A549 (cell line): ENCODE data around the gene SHCBP1L. TPM values are rescaled to one million over a fixed set of nuclear protein-coding genes. Genes with fewer than 3 reads are reported as not detected.
A peak's percentile ranks its signal among the peaks of the same experiment; 100 is the strongest.

Experiments used
- ATAC-seq, 2 experiments: fragments of 200-7000 bp in 1 of 2; fragments of >200 bp in 1 of 2; cut with Nextera tagmentation in 1 of 2; cut with Tn5 transposase in 1 of 2; 3 replicates each; pipeline versions ENCODE4 v1.8.0 to v1.9.1; 2018 to 2020; ENCODE audit warnings: mild to moderate bottlenecking in 1 of 2, moderate library complexity in 1 of 2
- CTCF ChIA-PET: fragments of 300-600 bp; sonication (Branson Sonifier 250); formaldehyde crosslinking; extraction: SDS; loops from one replicate; lab custom pipeline; 2021; ENCODE audit warnings: antibody characterized with exemption, inconsistent platforms; lab: Yijun Ruan, JAX
- POLR2A ChIA-PET: fragments of 350-600 bp; formaldehyde crosslinking; extraction: SDS; loops from one replicate; lab custom pipeline; 2021; ENCODE audit warnings: antibody characterized with exemption, inconsistent platforms; lab: Yijun Ruan, JAX
- DNase-seq, 2 experiments: peaks; one replicate each; pipeline versions ENCODE4 v3.0.0 to v3.0.0-alpha.2; 2011 to 2016; ENCODE audit warnings: low read depth in 1 of 2, low spot score in 1 of 2
- FAIRE-seq: peaks from 2 replicates; lab custom pipeline; 2011; peaks lifted over from hg19 to GRCh38; lab: Jason Lieb, UNC
- H3K27ac ChIP-seq, 2 experiments: fragments of >200 bp; sonication (Bioruptor Twin); formaldehyde crosslinking; 3 replicates each; pipeline ENCODE4 v1.5.1; 2016 to 2017
- H3K4me1 ChIP-seq: fragments of >200 bp; sonication (Bioruptor Twin); formaldehyde crosslinking; 3 replicates; pipeline ENCODE4 v1.6.1; 2016
- H3K4me2 ChIP-seq: fragments of >200 bp; sonication (Bioruptor Twin); formaldehyde crosslinking; 3 replicates; pipeline ENCODE4 v1.6.1; 2016
- H3K4me3 ChIP-seq: fragments of >200 bp; sonication (Bioruptor Twin); formaldehyde crosslinking; 3 replicates; pipeline ENCODE4 v1.5.1; 2016
- H3K9me3 ChIP-seq: fragments of >200 bp; sonication (Bioruptor Twin); formaldehyde crosslinking; 3 replicates; pipeline ENCODE4 v1.6.1; 2016
- CBX2 ChIP-seq: fragments of 200-600 bp; sonication (generic); IDR thresholded peaks from 2 replicates; pipeline ENCODE4 v1.6.1; 2016; ENCODE audit warnings: low read depth, mild to moderate bottlenecking, borderline replicate concordance
- CTCF ChIP-seq: fragments of >200 bp; sonication (Bioruptor Twin); formaldehyde crosslinking; IDR thresholded peaks from 3 replicates; pipeline ENCODE4 v1.5.1; 2016
- EP300 ChIP-seq, 2 experiments: fragments of >200 bp; sonication (Bioruptor Twin); formaldehyde crosslinking; IDR thresholded peaks; 2 replicates in 1 of 2; 3 replicates in 1 of 2; pipeline ENCODE4 v1.6.1; 2016 to 2017
- FOSB ChIP-seq: fragments of 250-450 bp; sonication (Bioruptor Pico); IDR thresholded peaks from 2 replicates; pipeline ENCODE4 v1.5.0; 2020; ENCODE audit warnings: mild to moderate bottlenecking, moderate library complexity
- HMGXB4 ChIP-seq: fragments of 250-450 bp; sonication (Bioruptor Pico); IDR thresholded peaks from 2 replicates; pipeline ENCODE4 v1.5.0; 2021; ENCODE audit warnings: mild to moderate bottlenecking, moderate library complexity, borderline replicate concordance
- JUNB ChIP-seq: fragments of >200 bp; sonication (Bioruptor Twin); formaldehyde crosslinking; IDR thresholded peaks from 2 replicates; pipeline ENCODE4 v1.6.1; 2016
- KDM1A ChIP-seq: fragments of 200-600 bp; sonication (generic); IDR thresholded peaks from 2 replicates; pipeline ENCODE4 v1.6.1; 2016; ENCODE audit warnings: low read depth, mild to moderate bottlenecking
- KDM5A ChIP-seq: fragments of 200-600 bp; sonication (generic); IDR thresholded peaks from 2 replicates; pipeline ENCODE4 v1.6.1; 2016; ENCODE audit warnings: antibody characterized with exemption, mild to moderate bottlenecking
- MAFK ChIP-seq: fragments of 450-650 bp; IDR thresholded peaks from 2 replicates; pipeline ENCODE4 v1.6.1; 2014; ENCODE audit not compliant: partially characterized antibody
- MAX ChIP-seq: IDR thresholded peaks from 2 replicates; pipeline ENCODE4 v1.6.1; 2012
- MAZ ChIP-seq: fragments of 150-350 bp; IDR thresholded peaks from 2 replicates; pipeline ENCODE4 v1.6.1; 2014; ENCODE audit warnings: antibody characterized with exemption, low read depth, low read length, borderline replicate concordance
- MYC ChIP-seq: IDR thresholded peaks from 2 replicates; pipeline ENCODE4 v1.6.1; 2012; ENCODE audit warnings: mild to moderate bottlenecking, inconsistent platforms, low read length, improper control_type of control experiment, borderline replicate concordance
- NPAS2 ChIP-seq: fragments of 250-450 bp; sonication (Bioruptor Pico); IDR thresholded peaks from 2 replicates; pipeline ENCODE4 v1.8.0; 2022; ENCODE audit warnings: mild to moderate bottlenecking, moderate library complexity, borderline replicate concordance
- PBX3 ChIP-seq: IDR thresholded peaks from 2 replicates; pipeline ENCODE4 v1.6.1; 2012
- PHF8 ChIP-seq: fragments of 200-600 bp; sonication (generic); IDR thresholded peaks from 2 replicates; pipeline ENCODE4 v1.6.1; 2016; ENCODE audit warnings: low read depth, mild to moderate bottlenecking, antibody characterized with exemption, moderate library complexity, borderline replicate concordance
- POLR2A ChIP-seq: IDR thresholded peaks from 2 replicates; pipeline ENCODE4 v1.6.1; 2012; ENCODE audit warnings: mild to moderate bottlenecking, low read length
- POLR2AphosphoS2 ChIP-seq: conservative IDR thresholded peaks from 2 replicates; pipeline ENCODE4 v1.6.1; 2012; ENCODE audit warnings: low read length, improper control_type of control experiment, inconsistent platforms
- RARB ChIP-seq: fragments of 250-450 bp; sonication (Bioruptor Pico); IDR thresholded peaks from 2 replicates; pipeline ENCODE4 v1.8.0; 2021; ENCODE audit warnings: mild to moderate bottlenecking, moderate library complexity
- RCOR1 ChIP-seq: fragments of 150-350 bp; IDR thresholded peaks from 2 replicates; pipeline ENCODE4 v1.6.1; 2014; ENCODE audit warnings: antibody characterized with exemption, low read length, low read depth
- RFX5 ChIP-seq: fragments of 450-650 bp; IDR thresholded peaks from 2 replicates; pipeline ENCODE4 v1.7.1; 2014; ENCODE audit warnings: antibody characterized with exemption, mild to moderate bottlenecking, moderate library complexity
- SMC3 ChIP-seq: fragments of >200 bp; sonication (Bioruptor Twin); formaldehyde crosslinking; IDR thresholded peaks from 3 replicates; pipeline ENCODE4 v1.6.1; 2018; ENCODE audit warnings: inconsistent platforms
- whole genome bisulfite sequencing: methylation state at CpG from one replicate; pipeline ENCODE4 v1.1.6; 2017; ENCODE audit errors: missing lambda C conversion rate; 5-methylcytosine and 5-hydroxymethylcytosine counted together
- polyA plus RNA-seq, 4 experiments: library from polyadenylated mRNA; depleted of rRNA in 3 of 4; stranded (reverse); fragments of >200 nt; fragmentation: RNase III in 1 of 4; extraction: RNeasy Plus Mini Kit Qiagen cat#74134 plus additional on column Dnase treatment in 1 of 4; gene quantifications; 2 replicates in 3 of 4; 3 replicates in 1 of 4; pipeline ENCODE4 v1.2.3, GENCODE V29; 2011 to 2017
- small RNA-seq, 6 experiments: library from RNA; depleted of rRNA; stranded (forward); fragments of <200 nt; gene quantifications; one replicate each; pipeline ENCODE3, GENCODE V24; 2012

The SHCBP1L gene
- polyA plus RNA-seq, 2 of the 4 experiments (the other 2 are of a cell fraction) = not detected

GRCh38 chr1:182851825-182852224 lies 101.1 kb downstream of the SHCBP1L start:
- ATAC-seq (no peak), FAIRE-seq (no peak), DNase-seq (no peak)
- H3K9me3 ChIP-seq = no peaks in the 10 kb centered on the region
- 84% methylated on average over 1 of the region's 1 CpG for WGBS
- TF ChIP-seq POLR2AphosphoS2 (0 out of 2 replicates have a peak, but pooled peaks have one; percentile 40), PHF8 (no peak)
- H3K4me3 ChIP-seq = no peak overlapping the region
- no peaks in the 10 kb centered on the region for H3K4me1 ChIP-seq
- H3K27ac ChIP-seq = no peak overlapping the region
- H3K4me2 ChIP-seq = no peak overlapping the region
- POLR2A ChIA-PET = no interaction called here
- CTCF ChIA-PET = no interaction called here

- DNase-seq (no peak), ATAC-seq (no peak), FAIRE-seq (no peak)
- ChIA-PET POLR2A (no interaction called here), CTCF (no interaction called here)
- WGBS = 91% methylated on average over 4 of the region's 4 CpGs
- Histone ChIP-seq H3K4me1 (no peaks in the 10 kb centered on the region), H3K4me3 (no peak overlapping the region), H3K4me2 (no peak overlapping the region), H3K9me3 (no peaks in the 10 kb centered on the region), H3K27ac (no peak overlapping the region)
- no peak for TF ChIP-seq MAFK
- TF ChIP-seq RFX5 = no peak
- TF ChIP-seq MAZ = no peak
- TF ChIP-seq FOSB = no peak
- no peak for TF ChIP-seq HMGXB4
- TF ChIP-seq SMC3 = no peak
- TF ChIP-seq JUNB = no peak
- no peak for TF ChIP-seq KDM1A
- no peak for TF ChIP-seq RARB (CRISPR knock-in tag)
- no peak for TF ChIP-seq PBX3
- no peak for TF ChIP-seq MYC
- no peak for TF ChIP-seq KDM5A
- no peak for TF ChIP-seq CBX2
- TF ChIP-seq EP300 (IDR thresholded peaks at IDR 0.05) = no peak
- TF ChIP-seq POLR2A = no peak
- TF ChIP-seq CTCF = no peak
- TF ChIP-seq MAX = no peak
- no peak for TF ChIP-seq RCOR1
- TF ChIP-seq NPAS2 (CRISPR knock-in tag) = no peak
These were observed 102.6 kb downstream of the SHCBP1L start for GRCh38 chr1:182850319-182850718.

Small RNAs within 50 kb of the gene (small RNA-seq; reads per million reads assigned to genes)
- 0 reads per million in 6 experiments for gene HMGN1P4
- 0 reads per million in 6 experiments for gene RNU6-41P

Other genes with a start within 250 kb of the SHCBP1L start
- 1.0 and 1.3 TPM in 2 replicates for gene NPL, start 163.4 kb downstream of the SHCBP1L start, polyA plus RNA-seq (2011; rRNA removed)
- gene NPL, start 163.4 kb downstream of the SHCBP1L start, polyA plus RNA-seq (2017; fragmentation: RNase III; extraction: RNeasy Plus Mini Kit Qiagen cat#74134 plus additional on column Dnase treatment) = 0.66 to 0.80 TPM (median 0.70 TPM) in 3 replicates
- gene DHX9, start 113.8 kb downstream of the SHCBP1L start, polyA plus RNA-seq (2011; rRNA removed) = 222 and 247 TPM in 2 replicates
- gene DHX9, start 113.8 kb downstream of the SHCBP1L start, polyA plus RNA-seq (2017; fragmentation: RNase III; extraction: RNeasy Plus Mini Kit Qiagen cat#74134 plus additional on column Dnase treatment) = 194 to 206 TPM (median 205 TPM) in 3 replicates
- 139 and 152 TPM in 2 replicates for gene LAMC1, start 70.3 kb upstream of the SHCBP1L start, polyA plus RNA-seq (2011; rRNA removed)
- gene LAMC1, start 70.3 kb upstream of the SHCBP1L start, polyA plus RNA-seq (2017; fragmentation: RNase III; extraction: RNeasy Plus Mini Kit Qiagen cat#74134 plus additional on column Dnase treatment) = 85.8 to 106 TPM (median 93.7 TPM) in 3 replicates
- gene LAMC2, start 233.1 kb upstream of the SHCBP1L start, polyA plus RNA-seq (2011; rRNA removed) = 24.1 and 27.1 TPM in 2 replicates
- gene LAMC2, start 233.1 kb upstream of the SHCBP1L start, polyA plus RNA-seq (2017; fragmentation: RNase III; extraction: RNeasy Plus Mini Kit Qiagen cat#74134 plus additional on column Dnase treatment) = 8.5 to 11.4 TPM (median 9.6 TPM) in 3 replicates